ENCODE results near the gene EFNA2.

DNA sequence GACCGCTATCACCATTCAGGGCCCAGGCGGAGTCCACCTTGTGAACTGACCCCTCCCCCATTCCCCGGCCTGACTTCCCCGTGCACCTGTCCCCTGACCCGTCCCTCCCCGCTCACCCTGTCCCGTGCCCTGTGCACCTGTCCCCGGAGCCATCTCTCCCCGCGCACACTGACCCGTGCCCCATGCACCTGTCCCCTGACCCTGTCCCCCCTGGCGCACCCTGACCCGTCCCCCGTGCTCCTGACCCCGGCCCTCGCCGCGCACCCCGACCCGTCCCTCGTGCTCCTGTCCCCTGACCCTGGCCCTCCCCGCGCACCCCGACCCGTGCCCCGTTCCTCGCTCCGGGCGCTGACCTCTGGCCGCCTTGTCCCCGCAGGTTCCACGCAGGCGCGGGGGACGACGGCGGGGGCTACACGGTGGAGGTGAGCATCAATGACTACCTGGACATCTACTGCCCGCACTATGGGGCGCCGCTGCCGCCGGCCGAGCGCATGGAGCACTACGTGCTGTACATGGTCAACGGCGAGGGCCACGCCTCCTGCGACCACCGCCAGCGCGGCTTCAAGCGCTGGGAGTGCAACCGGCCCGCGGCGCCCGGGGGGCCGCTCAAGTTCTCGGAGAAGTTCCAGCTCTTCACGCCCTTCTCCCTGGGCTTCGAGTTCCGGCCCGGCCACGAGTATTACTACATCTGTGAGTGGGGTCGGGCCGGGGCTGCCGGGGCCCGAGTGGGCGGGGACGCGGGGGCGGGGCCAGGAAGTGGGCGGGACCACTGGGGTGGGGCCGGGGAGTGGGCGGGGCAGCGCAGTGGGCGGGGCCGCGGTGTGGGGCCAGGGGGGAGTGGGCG, 9.7 kb downstream of the EFNA2 start:
- TF ChIP-seq, protein P1, sequence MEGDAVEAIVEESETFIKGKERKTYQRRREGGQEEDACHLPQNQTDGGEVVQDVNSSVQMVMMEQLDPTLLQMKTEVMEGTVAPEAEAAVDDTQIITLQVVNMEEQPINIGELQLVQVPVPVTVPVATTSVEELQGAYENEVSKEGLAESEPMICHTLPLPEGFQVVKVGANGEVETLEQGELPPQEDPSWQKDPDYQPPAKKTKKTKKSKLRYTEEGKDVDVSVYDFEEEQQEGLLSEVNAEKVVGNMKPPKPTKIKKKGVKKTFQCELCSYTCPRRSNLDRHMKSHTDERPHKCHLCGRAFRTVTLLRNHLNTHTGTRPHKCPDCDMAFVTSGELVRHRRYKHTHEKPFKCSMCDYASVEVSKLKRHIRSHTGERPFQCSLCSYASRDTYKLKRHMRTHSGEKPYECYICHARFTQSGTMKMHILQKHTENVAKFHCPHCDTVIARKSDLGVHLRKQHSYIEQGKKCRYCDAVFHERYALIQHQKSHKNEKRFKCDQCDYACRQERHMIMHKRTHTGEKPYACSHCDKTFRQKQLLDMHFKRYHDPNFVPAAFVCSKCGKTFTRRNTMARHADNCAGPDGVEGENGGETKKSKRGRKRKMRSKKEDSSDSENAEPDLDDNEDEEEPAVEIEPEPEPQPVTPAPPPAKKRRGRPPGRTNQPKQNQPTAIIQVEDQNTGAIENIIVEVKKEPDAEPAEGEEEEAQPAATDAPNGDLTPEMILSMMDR (IDR thresholded peaks at IDR 0.05), result no peak
- TF ChIP-seq POLR2A (IDR thresholded peaks at IDR 0.05), result no peak
- no peak for TF ChIP-seq EP300 (IDR thresholded peaks at IDR 0.05)
